Measurements from ENCODE around the gene XPO6.

XPO6 gene

DNA sequence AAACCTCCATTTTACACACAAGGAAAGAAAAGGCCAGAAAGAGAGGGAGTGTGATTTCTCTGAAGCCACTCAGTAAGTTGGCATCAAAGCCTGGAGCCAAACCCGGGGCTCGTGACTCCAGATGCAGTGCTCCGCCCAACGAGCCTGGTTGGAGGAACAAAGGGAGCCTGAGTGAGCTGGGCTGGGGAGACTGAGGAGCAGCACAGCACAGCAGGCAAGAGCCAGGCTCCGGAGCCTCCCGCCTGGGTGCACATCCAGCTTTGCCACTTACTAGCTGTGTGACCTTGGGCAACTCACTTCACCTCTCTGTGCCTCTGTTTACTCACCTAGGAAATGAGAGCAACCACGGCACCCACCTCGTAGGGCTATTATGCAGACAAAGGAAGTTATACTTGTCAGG is 153.8 kb downstream of the XPO6 start:
- no peak for DNase-seq (ENCODE audit: extremely low spot score)
- ChIA-PET CTCF (interaction anchor here (0.9 kb wide), 1 partner anchor 11 kb away, joined by 4 read pairs; no protein-coding TSS in a partner anchor), POLR2A (no interaction called here)
- TF ChIP-seq, protein P1, sequence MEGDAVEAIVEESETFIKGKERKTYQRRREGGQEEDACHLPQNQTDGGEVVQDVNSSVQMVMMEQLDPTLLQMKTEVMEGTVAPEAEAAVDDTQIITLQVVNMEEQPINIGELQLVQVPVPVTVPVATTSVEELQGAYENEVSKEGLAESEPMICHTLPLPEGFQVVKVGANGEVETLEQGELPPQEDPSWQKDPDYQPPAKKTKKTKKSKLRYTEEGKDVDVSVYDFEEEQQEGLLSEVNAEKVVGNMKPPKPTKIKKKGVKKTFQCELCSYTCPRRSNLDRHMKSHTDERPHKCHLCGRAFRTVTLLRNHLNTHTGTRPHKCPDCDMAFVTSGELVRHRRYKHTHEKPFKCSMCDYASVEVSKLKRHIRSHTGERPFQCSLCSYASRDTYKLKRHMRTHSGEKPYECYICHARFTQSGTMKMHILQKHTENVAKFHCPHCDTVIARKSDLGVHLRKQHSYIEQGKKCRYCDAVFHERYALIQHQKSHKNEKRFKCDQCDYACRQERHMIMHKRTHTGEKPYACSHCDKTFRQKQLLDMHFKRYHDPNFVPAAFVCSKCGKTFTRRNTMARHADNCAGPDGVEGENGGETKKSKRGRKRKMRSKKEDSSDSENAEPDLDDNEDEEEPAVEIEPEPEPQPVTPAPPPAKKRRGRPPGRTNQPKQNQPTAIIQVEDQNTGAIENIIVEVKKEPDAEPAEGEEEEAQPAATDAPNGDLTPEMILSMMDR (IDR thresholded peaks at IDR 0.05; ENCODE audit: control extremely low read depth, extremely low read depth, low read depth, missing control alignments) = no peak

GRCh38 chr16:28053461-28053860 is 158.3 kb downstream of the XPO6 start:
- DNase-seq (ENCODE audit: extremely low spot score) = no peak
- CTCF ChIA-PET = interaction anchor here (1.3 kb wide), 1 partner anchor 12 kb away, joined by 3 read pairs; no protein-coding TSS in a partner anchor
- TF ChIP-seq, protein P1 (IDR thresholded peaks at IDR 0.05; ENCODE audit: control extremely low read depth, extremely low read depth, low read depth, missing control alignments) = no peak
- POLR2A ChIA-PET = no interaction called here

- ChIA-PET POLR2A (no interaction called here), CTCF (interaction anchor here (3.9 kb wide), 1 partner anchor 18 kb away, joined by 19 read pairs; no protein-coding TSS in a partner anchor)
- TF ChIP-seq, protein P1 (IDR thresholded peaks at IDR 0.05; ENCODE audit: control extremely low read depth, extremely low read depth, low read depth, missing control alignments) = no peak
- no peak for DNase-seq (ENCODE audit: extremely low spot score)
Measured at GRCh38 chr16:28052274-28053128, 159.3 kb downstream of the XPO6 start.

DNA sequence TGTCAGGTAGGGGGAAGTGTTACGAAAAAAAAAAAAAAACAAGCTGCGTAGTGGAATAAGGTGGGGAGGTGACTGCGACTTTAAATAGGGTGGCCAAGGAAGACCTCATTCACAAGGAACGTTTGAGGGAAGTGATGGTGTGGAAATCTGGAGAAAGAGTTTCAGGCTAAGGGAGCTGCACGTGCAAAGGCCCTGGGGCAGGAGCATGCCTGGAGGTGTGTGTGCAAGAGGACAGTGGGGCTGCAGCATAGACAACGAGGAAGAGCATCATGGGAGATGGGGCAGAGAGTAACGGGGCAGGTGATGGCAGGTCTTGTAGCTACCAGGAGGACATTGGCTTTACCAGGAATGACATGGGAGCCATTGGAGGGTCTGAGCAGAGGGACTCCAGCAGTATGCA is 160.3 kb downstream of the XPO6 start:
- TF ChIP-seq, protein P1 (IDR thresholded peaks at IDR 0.05; ENCODE audit: control extremely low read depth, extremely low read depth, low read depth, missing control alignments) = no peak
- ChIA-PET CTCF (interaction anchor here (3.9 kb wide), 1 partner anchor 19 kb away, joined by 19 read pairs; no protein-coding TSS in a partner anchor), POLR2A (no interaction called here)
- DNase-seq (ENCODE audit: extremely low spot score) = no peak
